Right cardiac atrium (tissue), 5 donors: ENCODE data around the gene NEBL. TPM values are rescaled to one million over a fixed set of nuclear protein-coding genes. Genes with fewer than 3 reads are reported as not detected.

Experiments
- ATAC-seq, 2 donors: fragments of 200-7000 bp; cut with Tn5 transposase; one replicate each; pipeline versions ENCODE4 v1.8.0 to v1.9.1; 2020; ENCODE audit warnings: moderate library complexity in 2 of 2, mild to moderate bottlenecking in 1 of 2
- DNase-seq, 3 donors: peaks; one replicate each; pipeline ENCODE4 v3.0.0-alpha.2; 2020
- H3K27ac ChIP-seq: one replicate; pipeline ENCODE4 v1.5.1; 2013; ENCODE audit warnings: mild to moderate bottlenecking, low read length, control low read depth, moderate library complexity
- H3K27me3 ChIP-seq: one replicate; pipeline ENCODE4 v1.6.1; 2013; ENCODE audit not compliant: control insufficient read depth, insufficient read depth
- H3K4me1 ChIP-seq: one replicate; pipeline ENCODE4 v1.6.1; 2013; ENCODE audit warnings: low read length; ENCODE audit not compliant: control insufficient read depth, insufficient read depth
- H3K4me3 ChIP-seq: one replicate; pipeline ENCODE4 v1.5.1; 2013; ENCODE audit warnings: low read length, control low read depth
- H3K9me3 ChIP-seq: one replicate; pipeline ENCODE4 v1.6.1; 2013; ENCODE audit warnings: low read length; ENCODE audit not compliant: control insufficient read depth
- WGBS: extraction: QIAGEN DNeasy Blood & Tissue Kit; methylation state at CpG from one replicate; pipeline ENCODE4 v1.1.7; 2013; 5-methylcytosine and 5-hydroxymethylcytosine counted together
- intact Hi-C, 4 donors: fragments of 100-400 bp; cut with DNase I; formaldehyde crosslinking; loops; one replicate each; pipeline versions ENCODE4 v1.11.0 to v1.14.0; 2022 to 2023
- polyA plus RNA-seq: library from polyadenylated mRNA; stranded (reverse); fragments of 200-250 nt; gene quantifications from one replicate; pipeline ENCODE4 v1.2.3, GENCODE V29; 2013
- total RNA-seq, 4 donors: library from RNA; stranded (reverse); fragmentation: NEBNext Ultra II Directional; extraction: Animal tissue kit (Norgen Biotek cat#: 25700); gene quantifications; one replicate each; pipeline ENCODE4 v1.2.1, GENCODE V29; 2021
- donor health status: healthy with polysubstance abuse.
- donor health status: DM: no; HTN: yes; CAD: no.
- donor health status: DM: no; HTN: no; CAD: no.
- donor health status: DM: no; HTN: yes; CAD: no; lungs with severe emphysema.
- donor health status: DM: yes; HTN: yes; CAD: no.

Gene NEBL
- total and polyA plus RNA-seq, 5 donors, result 257 to 628 (median 488) TPM

GRCh38 chr10:20743942-20744341 lies 153.2 kb downstream of the NEBL start:
- intact Hi-C loops, result no loop called here
- H3K4me3 ChIP-seq, result no peak overlapping the region
- WGBS, result 44% methylated on average over 5 of the region's 5 CpGs
- no peak for ATAC-seq
- DNase-seq, result no peak
- no peaks in the 10 kb centered on the region for H3K4me1 ChIP-seq
- no peaks in the 10 kb centered on the region for H3K9me3 ChIP-seq
- H3K27ac ChIP-seq, result no peak overlapping the region
- no peaks in the 10 kb centered on the region for H3K27me3 ChIP-seq

GRCh38 chr10:20742737-20743541 lies 154.2 kb downstream of the NEBL start:
- intact Hi-C loops, result no loop called here
- ATAC-seq (no peak), DNase-seq (no peak)
- no peaks in the 10 kb centered on the region for H3K4me1 ChIP-seq
- no peaks in the 10 kb centered on the region for H3K27me3 ChIP-seq
- no peak overlapping the region for H3K27ac ChIP-seq
- no peak overlapping the region for H3K4me3 ChIP-seq
- 71% methylated on average over 4 of the region's 4 CpGs for WGBS
- no peaks in the 10 kb centered on the region for H3K9me3 ChIP-seq

GRCh38 chr10:20740120-20740519 lies 157.0 kb downstream of the NEBL start:
- no peak overlapping the region for H3K4me3 ChIP-seq
- DNase-seq, result no peak
- no peak for ATAC-seq
- no peaks in the 10 kb centered on the region for H3K9me3 ChIP-seq
- intact Hi-C loops, result no loop called here
- H3K27me3 ChIP-seq, result no peaks in the 10 kb centered on the region
- 87% methylated on average over 6 of the region's 6 CpGs for WGBS
- no peaks in the 10 kb centered on the region for H3K4me1 ChIP-seq
- no peak overlapping the region for H3K27ac ChIP-seq

- 91% methylated on average over 6 of the region's 6 CpGs for WGBS
- no peak overlapping the region for H3K27ac ChIP-seq
- H3K4me1 ChIP-seq, result no peaks in the 10 kb centered on the region
- intact Hi-C loops, result no loop called here
- no peak overlapping the region for H3K4me3 ChIP-seq
- no peaks in the 10 kb centered on the region for H3K9me3 ChIP-seq
- no peaks in the 10 kb centered on the region for H3K27me3 ChIP-seq
- ATAC-seq (no peak), DNase-seq (no peak)
Observed at GRCh38 chr10:20737107-20737506, 160.0 kb downstream of the NEBL start.
